Activated CD4-positive, CD25-positive, alpha-beta regulatory T cell (primary cell): ENCODE results near the gene MFRP.

Experiments
- DNase-seq, 4 experiments: peaks; one replicate each; lab custom pipeline; 2025; lab: John Stamatoyannopoulos, UW

The MFRP gene

GRCh38 chr11:119318240-119319135 lies 28.0 kb downstream of the MFRP start:
- no peak for DNase-seq

DNA sequence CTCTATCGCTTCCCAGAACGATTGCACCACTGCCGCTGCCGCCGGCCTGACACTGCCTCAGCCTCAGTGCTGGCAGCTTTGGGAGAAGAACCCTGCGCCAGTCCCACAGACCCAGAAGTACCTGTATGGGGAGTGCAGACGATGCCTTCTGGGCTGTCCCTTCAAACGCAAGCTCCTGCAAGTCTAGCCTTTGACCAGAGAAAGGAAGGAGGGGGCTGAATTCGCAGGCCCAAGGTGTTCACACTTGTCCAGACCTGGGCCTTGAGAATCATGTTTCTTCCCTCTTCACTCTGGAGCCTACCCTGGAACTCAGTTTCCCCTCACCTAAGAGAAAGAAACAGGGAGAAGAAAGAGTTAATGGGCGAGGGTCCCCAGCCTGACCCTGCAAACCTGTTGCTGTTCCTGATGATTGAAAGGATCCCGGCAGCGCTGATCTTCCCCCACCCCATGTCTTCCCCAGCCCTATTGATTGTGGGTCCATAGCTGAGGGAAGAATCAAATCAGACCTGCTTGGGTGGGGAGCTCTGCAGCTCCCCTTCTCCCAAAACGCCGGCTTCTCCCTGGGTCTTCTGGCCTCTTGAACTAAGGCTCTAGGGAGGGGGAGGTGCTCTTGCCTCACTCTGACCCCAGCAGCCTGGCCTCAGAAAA lies 28.8 kb downstream of the MFRP start:
- no peak for DNase-seq

- no peak for DNase-seq
Observed at GRCh38 chr11:119316729-119317591, 29.5 kb downstream of the MFRP start, which contains the start of gene MCAM. Gene MCAM (minus strand): TSS chr11:119317130. CDS start chr11:119317101, 29 bp downstream.

DNA sequence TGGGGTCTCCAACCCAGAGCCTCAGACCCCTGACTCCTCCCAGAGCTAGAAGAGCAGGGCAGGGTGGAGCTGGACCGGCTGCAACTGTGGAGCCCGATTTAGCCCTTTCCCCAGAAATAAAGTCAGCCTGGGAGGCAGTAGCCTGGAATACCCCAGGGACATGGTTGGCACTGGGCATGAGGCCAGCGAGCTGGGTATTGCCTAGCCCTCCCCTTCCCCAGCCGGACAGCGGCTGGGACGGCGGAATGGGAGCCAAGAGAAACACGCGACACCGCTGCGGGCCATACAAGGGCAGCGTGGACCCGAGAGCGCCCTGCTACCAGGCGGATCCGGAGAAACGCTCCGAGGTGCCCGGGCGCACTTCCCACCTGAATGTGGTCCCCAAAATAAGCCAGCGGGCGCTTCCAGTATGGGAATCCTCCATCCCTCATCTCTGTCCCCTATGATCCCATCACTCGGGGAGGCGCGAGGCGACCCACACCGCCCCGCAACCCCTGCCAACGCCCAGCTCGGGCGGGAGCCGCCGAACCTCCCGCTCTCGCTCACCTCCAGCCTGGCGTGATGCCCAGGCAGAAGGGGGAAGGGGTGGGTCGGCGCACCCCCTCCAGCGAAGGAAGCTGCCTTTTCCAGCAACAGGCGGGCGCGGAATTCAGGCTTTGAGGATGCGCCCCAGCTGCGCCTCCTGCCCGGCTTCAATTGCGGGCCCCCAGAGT lies 30.3 kb downstream of the MFRP start:
- DNase-seq = no peak

GRCh38 chr11:119315131-119316015 lies 31.1 kb downstream of the MFRP start:
- DNase-seq = peak in 2 of 4 experiments; percentile 37 to 39

DNA sequence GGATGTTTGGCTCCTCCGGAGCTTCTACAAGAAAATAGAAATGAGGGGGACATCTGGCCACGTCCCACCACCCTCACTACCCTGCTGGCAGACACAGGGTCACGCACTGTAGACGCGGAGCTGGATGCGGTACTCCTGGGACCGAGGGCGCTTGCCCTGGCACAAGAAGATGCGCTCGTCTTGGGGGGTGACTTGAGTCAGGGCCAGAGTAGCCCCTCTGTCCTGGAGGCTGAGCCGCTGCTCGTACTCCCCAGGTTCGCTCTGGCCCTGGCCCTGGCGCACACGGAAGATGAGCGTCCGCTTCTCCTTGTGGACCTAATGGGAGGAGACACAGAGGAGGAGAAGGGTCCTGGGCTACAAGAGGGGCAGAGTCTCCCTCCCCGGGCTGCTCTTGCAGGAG lies 31.8 kb downstream of the MFRP start:
- DNase-seq = no peak

GRCh38 chr11:119310682-119311052 lies 35.8 kb downstream of the MFRP start:
- DNase-seq = no peak

GRCh38 chr11:119309953-119310681 lies 36.4 kb downstream of the MFRP start:
- DNase-seq = no peak

GRCh38 chr11:119309411-119309810 lies 37.1 kb downstream of the MFRP start:
- no peak for DNase-seq

GRCh38 chr11:119307974-119308373 lies 38.5 kb downstream of the MFRP start:
- no peak for DNase-seq

- no peak for DNase-seq
Observed at GRCh38 chr11:119307219-119307618, 39.3 kb downstream of the MFRP start.

GRCh38 chr11:119306373-119306890 lies 40.1 kb downstream of the MFRP start:
- DNase-seq = no peak

DNA sequence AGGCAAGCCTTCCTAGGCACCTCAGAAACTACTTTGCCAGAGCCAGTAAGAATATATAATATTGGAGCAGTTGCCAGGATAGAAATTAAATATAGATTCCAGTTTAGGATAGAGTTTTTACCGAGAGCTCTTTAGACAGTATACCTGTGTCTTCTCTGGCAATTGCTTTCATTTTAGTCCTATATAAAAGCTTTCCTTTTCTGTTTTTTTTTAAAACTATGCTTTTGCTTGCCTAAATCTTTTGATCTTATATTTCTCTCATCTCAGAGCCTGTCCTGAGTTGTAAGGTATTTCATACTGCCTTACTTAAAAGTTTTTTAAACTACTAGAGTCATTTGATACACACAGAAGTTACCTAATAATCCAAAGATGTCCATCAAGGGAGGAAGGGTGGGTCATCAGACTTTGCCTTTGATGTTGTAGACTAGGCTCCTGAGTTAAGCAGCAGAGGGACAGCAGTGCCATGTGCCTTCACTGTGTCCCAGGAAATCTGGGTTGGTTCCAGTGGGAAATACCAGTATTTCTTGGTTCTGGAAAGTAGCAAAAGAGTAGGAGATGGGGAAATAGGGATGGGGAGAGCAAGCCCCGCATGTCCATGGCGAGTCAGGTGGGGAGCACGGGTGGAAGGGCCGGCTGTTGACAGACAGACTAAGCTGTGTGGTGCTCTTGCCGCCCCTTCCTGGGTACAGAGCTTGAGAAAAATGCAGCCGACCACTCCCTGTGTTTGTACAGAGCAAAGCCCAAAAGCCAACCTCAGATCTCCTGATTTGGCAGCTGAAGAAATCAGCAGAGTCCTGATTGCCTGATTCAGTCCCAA lies 40.7 kb downstream of the MFRP start:
- no peak for DNase-seq

- no peak for DNase-seq
Observed at GRCh38 chr11:119303227-119303718, 43.2 kb downstream of the MFRP start.

- DNase-seq = no peak
Observed at GRCh38 chr11:119300198-119300964, 46.1 kb downstream of the MFRP start.

- DNase-seq = no peak
Observed at GRCh38 chr11:119299416-119299815, 47.1 kb downstream of the MFRP start.

GRCh38 chr11:119298726-119299125 lies 47.8 kb downstream of the MFRP start:
- no peak for DNase-seq

DNA sequence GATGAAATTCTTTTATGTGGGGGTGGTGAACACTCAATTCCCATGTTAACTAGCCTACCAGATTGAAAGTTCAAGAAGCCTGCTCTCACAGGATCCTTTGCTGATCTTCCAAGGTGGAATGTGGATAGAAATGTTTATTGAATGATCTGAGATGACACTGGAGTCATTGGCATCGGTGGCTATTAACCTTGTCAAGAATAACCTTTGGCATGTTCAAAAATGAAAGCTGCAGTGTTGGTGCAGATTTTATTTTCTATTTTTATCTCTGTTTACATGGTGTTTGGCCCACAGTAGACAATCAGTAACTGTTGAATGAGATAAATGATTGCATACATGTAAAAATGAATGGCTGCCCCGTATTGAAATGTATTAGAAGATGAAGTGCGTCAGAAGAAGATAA lies 48.6 kb downstream of the MFRP start:
- DNase-seq = no peak
